H7 (cell line): Measurements from ENCODE around the gene AGBL4. TPM values are rescaled to one million over a fixed set of nuclear protein-coding genes. Genes with fewer than 3 reads are reported as not detected.

Experiments used
- DNase-seq: peaks from one replicate; pipeline ENCODE4 v3.0.0; 2012
- H3K27me3 ChIP-seq: 2 replicates; pipeline ENCODE4 v1.6.0; 2011; ENCODE audit warnings: mild to moderate bottlenecking, low read length; ENCODE audit not compliant: control insufficient read depth, insufficient read depth
- H3K36me3 ChIP-seq: replicated peaks from 2 replicates; pipeline ENCODE4 v1.5.1; 2011; ENCODE audit warnings: low read length; ENCODE audit not compliant: control insufficient read depth, insufficient read depth
- H3K4me3 ChIP-seq: 2 replicates; pipeline ENCODE4 v1.5.1; 2011; ENCODE audit warnings: low read depth, mild to moderate bottlenecking, control low read depth, low read length, moderate library complexity; ENCODE audit not compliant: insufficient read depth
- total RNA-seq: library from RNA; depleted of rRNA; stranded (reverse); fragments of >200 nt; shearing (Covaris generic); gene quantifications from 2 replicates; pipeline ENCODE4 v1.2.3, GENCODE V29; 2014

The AGBL4 gene
- total RNA-seq, 1 experiment from 2014 or later = 0.87 TPM

GRCh38 chr1:48876330-48876785, 1147.4 kb downstream of the AGBL4 start:
- Histone ChIP-seq H3K4me3 (no peak overlapping the region), H3K36me3 (no peaks in the 10 kb centered on the region), H3K27me3 (no peaks in the 10 kb centered on the region; the same call in 1 of the 2 replicates)
- no peak for DNase-seq

DNA sequence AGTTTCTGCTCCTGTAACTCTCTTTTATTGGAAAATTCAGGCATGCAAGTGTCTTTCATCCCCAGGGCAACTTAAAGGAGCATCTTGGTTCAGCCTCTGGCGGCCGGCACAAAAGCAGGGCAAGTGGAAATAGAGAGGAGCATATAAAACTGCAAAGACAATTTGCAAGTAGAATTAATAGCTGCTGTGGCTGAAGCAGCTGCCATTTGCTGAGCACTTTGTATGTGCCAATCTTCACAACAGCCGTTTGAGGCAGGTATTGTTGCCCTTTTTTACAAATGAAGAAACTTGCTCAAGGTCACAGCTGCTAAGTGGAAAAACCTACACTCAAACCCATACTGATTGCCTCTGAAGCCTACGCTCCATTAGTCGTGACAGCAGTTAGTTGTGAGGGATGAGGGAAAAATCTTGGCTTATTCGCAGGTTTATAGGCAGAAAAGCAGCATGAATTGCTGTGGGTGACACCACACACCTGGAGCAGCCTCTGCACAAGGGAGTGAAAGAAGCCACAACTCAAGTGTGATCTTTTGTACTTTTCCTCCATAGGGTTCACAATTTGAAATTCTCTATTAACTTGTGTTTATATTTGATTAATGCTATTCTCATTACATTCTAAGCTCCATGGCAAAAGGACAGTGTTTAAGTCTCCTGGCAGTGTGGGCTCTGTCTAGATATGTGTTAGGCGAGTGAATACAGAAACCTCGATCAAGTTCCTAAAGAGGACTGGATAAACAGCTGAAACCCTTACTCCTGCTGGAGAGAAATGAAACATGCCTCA, 1148.0 kb downstream of the AGBL4 start:
- no peak overlapping the region for H3K4me3 ChIP-seq
- H3K27me3 ChIP-seq = no peaks in the 10 kb centered on the region; the same call in 1 of the 2 replicates
- no peaks in the 10 kb centered on the region for H3K36me3 ChIP-seq
- no peak for DNase-seq

- Histone ChIP-seq H3K27me3 (no peaks in the 10 kb centered on the region; the same call in 1 of the 2 replicates), H3K4me3 (no peak overlapping the region), H3K36me3 (no peaks in the 10 kb centered on the region)
- DNase-seq = peak; percentile 28
These were observed 1149.8 kb downstream of the AGBL4 start for GRCh38 chr1:48873944-48874343.

DNA sequence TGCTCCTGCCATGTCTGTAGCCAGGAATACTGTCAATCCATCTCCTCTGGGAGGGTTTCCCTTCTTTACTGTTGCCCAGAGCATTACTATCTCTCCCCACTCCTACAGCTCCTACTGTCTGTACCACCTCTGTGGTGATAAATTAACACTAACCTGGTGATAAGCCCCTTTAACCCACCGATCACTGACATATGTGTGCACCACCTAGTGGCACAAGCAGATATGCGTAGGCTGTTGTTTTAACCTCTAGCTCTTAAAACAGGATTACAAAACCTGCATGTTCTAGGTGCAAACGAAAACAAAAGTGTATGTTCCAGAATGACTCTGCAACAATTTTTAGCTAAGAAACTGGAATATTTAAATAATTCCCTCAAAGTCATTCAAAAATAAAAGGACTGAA, 1153.2 kb downstream of the AGBL4 start:
- DNase-seq = no peak
- no peak overlapping the region for H3K4me3 ChIP-seq
- H3K36me3 ChIP-seq = no peaks in the 10 kb centered on the region
- H3K27me3 ChIP-seq = no peaks in the 10 kb centered on the region; the same call in 1 of the 2 replicates

- no peak overlapping the region for H3K4me3 ChIP-seq
- H3K36me3 ChIP-seq = no peaks in the 10 kb centered on the region
- no peak for DNase-seq
- H3K27me3 ChIP-seq = no peaks in the 10 kb centered on the region; the same call in 1 of the 2 replicates
These were observed 1154.4 kb downstream of the AGBL4 start for GRCh38 chr1:48869116-48869893.

GRCh38 chr1:48864913-48865312, 1158.8 kb downstream of the AGBL4 start:
- no peak for DNase-seq
- Histone ChIP-seq H3K36me3 (no peaks in the 10 kb centered on the region), H3K27me3 (no peaks in the 10 kb centered on the region), H3K4me3 (no peak overlapping the region)

DNA sequence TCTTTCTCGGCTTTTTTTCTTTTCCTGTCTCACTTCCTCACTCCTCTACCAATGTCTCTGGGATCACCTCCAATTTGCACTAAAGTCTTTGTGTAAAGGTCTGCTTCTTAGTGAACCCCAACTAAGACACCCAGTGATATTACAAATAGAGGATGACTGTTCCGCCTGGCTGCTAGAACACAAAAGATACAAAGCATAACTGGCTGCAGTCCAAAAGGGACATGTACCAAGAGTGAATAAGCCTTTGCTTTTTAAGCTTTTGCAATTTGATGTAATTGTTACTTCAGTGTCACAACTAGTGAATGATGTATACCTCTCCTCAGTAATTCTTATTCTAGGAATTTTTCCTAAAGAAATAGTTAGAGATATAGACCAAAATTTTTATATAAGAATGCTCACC, 1164.3 kb downstream of the AGBL4 start:
- DNase-seq = no peak
- Histone ChIP-seq H3K36me3 (no peaks in the 10 kb centered on the region), H3K27me3 (no peaks in the 10 kb centered on the region), H3K4me3 (no peak overlapping the region)

- no peak for DNase-seq
- H3K4me3 ChIP-seq = no peak overlapping the region
- no peaks in the 10 kb centered on the region for H3K36me3 ChIP-seq
- H3K27me3 ChIP-seq = no peaks in the 10 kb centered on the region
These were observed 1165.4 kb downstream of the AGBL4 start for GRCh38 chr1:48858200-48858920.

GRCh38 chr1:48853006-48853405, 1170.7 kb downstream of the AGBL4 start:
- H3K4me3 ChIP-seq = no peak overlapping the region
- no peaks in the 10 kb centered on the region for H3K27me3 ChIP-seq
- no peak for DNase-seq
- no peaks in the 10 kb centered on the region for H3K36me3 ChIP-seq

DNA sequence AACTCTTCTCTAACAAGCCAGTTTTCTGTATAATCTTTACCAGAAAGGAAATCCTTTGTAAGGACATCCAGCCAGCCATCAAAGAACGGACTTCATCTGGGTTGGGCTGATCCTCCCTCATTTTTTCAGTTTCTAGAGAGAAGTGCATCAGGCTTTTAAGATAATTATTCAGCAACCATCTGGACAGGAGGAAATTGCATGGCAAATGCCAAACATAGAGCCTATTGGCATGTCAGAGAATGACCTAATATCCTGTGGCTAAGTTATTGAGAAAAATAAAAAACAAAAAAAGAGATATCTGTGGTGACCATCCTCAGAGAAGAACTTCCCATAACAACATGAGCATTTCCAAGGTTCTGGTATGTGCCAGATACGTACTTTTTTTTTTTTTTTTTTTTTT, 1172.1 kb downstream of the AGBL4 start:
- Histone ChIP-seq H3K4me3 (no peak overlapping the region), H3K36me3 (no peaks in the 10 kb centered on the region), H3K27me3 (no peaks in the 10 kb centered on the region)
- no peak for DNase-seq

- no peak for DNase-seq
- Histone ChIP-seq H3K27me3 (no peaks in the 10 kb centered on the region), H3K4me3 (no peak overlapping the region), H3K36me3 (no peaks in the 10 kb centered on the region)
These were observed 1175.7 kb downstream of the AGBL4 start for GRCh38 chr1:48848035-48848434.

DNA sequence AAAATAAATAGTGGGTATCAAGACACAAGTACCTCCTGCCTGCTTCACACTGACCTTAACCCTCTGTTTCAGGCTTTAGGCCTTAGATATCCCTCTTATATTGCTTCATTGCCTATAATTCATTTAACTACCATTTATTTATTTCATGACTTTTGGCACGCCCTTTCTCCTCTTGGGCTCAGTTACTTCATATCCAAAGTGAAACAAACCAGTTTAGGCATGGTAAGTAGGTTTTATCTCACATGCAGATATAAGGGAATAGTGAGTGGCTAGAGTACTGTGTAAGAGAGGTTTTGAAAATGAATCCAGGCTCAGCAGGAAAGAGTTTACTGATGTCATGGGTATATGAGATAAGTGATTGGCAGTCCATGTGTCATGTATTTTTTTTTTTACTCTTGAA, 1177.3 kb downstream of the AGBL4 start:
- no peak for DNase-seq
- Histone ChIP-seq H3K4me3 (no peak overlapping the region), H3K27me3 (no peaks in the 10 kb centered on the region), H3K36me3 (no peaks in the 10 kb centered on the region)

DNA sequence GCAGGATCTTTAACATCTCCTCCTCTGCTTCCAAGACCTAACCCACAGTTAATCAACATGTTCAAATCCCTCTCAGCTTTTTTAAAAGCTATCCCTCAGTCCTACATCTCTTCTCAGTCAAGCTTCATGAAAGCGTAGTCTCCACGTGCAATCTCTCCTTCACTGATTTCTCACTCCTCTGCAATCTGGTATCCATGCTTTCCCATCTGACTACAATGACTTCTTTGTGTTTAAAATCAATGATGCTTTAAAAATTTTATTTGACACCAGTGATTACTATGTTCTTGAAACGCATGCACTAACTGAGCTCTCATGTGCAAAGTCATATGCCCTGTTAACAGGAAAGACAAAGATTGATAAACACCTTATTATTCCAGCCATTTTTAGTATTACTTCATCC, 1179.6 kb downstream of the AGBL4 start:
- H3K36me3 ChIP-seq = no peaks in the 10 kb centered on the region
- H3K4me3 ChIP-seq = no peak overlapping the region
- H3K27me3 ChIP-seq = no peaks in the 10 kb centered on the region
- no peak for DNase-seq

DNA sequence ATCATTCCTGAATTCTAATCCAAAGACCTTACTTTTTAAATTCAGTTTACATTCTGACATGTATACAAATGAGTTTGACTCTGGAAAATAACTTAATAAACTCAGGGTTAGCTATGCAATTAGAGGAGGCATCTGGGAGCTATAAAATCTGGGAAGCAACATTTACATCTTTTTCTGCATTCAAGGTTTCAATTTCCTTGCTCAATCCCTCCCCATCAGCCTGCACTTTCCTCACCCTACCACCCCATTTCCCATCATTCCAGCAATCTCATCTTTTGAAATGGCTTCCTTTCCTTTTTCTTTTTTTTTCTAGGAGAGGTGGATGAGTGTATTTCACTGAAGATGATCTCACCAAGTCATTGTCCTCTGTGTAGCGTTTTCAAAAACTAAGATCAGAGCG, 1181.8 kb downstream of the AGBL4 start:
- H3K4me3 ChIP-seq = no peak overlapping the region
- no peaks in the 10 kb centered on the region for H3K36me3 ChIP-seq
- H3K27me3 ChIP-seq = no peaks in the 10 kb centered on the region
- no peak for DNase-seq
